ENCODE measurements around the gene CATSPER3. TPM values are rescaled to one million over a fixed set of nuclear protein-coding genes. Genes with fewer than 3 reads are reported as not detected.

Gene CATSPER3
- total RNA-seq, 1 experiment from 2014 or later, result 1.9 TPM

GRCh38 chr5:135038205-135038812 is 70.6 kb downstream of the CATSPER3 start:
- Mint-ChIP-seq H3K4me3 (ENCODE audit: unreplicated experiment) (no peak overlapping the region), H3K27ac (ENCODE audit: low read depth, unreplicated experiment) (no peak overlapping the region), H3K27me3 (ENCODE audit: insufficient read depth, unreplicated experiment) (no peaks in the 10 kb centered on the region), H3K4me1 (ENCODE audit: insufficient read depth, unreplicated experiment) (peaks cover 8% of the 10 kb centered on the region), H3K36me3 (ENCODE audit: insufficient read depth, unreplicated experiment) (no peaks in the 10 kb centered on the region), H3K9me3 (ENCODE audit: unreplicated experiment) (no peaks in the 10 kb centered on the region)
- DNase-seq (ENCODE audit: unreplicated experiment), result no peak
- BruUV-seq (replicated peaks), result no TSS peak
- POLR2A ChIA-PET, result no interaction called here
- TF ChIP-seq, protein P1, sequence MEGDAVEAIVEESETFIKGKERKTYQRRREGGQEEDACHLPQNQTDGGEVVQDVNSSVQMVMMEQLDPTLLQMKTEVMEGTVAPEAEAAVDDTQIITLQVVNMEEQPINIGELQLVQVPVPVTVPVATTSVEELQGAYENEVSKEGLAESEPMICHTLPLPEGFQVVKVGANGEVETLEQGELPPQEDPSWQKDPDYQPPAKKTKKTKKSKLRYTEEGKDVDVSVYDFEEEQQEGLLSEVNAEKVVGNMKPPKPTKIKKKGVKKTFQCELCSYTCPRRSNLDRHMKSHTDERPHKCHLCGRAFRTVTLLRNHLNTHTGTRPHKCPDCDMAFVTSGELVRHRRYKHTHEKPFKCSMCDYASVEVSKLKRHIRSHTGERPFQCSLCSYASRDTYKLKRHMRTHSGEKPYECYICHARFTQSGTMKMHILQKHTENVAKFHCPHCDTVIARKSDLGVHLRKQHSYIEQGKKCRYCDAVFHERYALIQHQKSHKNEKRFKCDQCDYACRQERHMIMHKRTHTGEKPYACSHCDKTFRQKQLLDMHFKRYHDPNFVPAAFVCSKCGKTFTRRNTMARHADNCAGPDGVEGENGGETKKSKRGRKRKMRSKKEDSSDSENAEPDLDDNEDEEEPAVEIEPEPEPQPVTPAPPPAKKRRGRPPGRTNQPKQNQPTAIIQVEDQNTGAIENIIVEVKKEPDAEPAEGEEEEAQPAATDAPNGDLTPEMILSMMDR (IDR thresholded peaks at IDR 0.05; ENCODE audit: unreplicated experiment), result no peak
- CTCF ChIA-PET, result interaction anchor here (0.5 to 2.1 kb wide), 2 partner anchors 21 to 153 kb away, joined by 5 to 7 read pairs; no protein-coding TSS in a partner anchor
- intact Hi-C loops (cut with micrococcal nuclease), result no loop called here

DNA sequence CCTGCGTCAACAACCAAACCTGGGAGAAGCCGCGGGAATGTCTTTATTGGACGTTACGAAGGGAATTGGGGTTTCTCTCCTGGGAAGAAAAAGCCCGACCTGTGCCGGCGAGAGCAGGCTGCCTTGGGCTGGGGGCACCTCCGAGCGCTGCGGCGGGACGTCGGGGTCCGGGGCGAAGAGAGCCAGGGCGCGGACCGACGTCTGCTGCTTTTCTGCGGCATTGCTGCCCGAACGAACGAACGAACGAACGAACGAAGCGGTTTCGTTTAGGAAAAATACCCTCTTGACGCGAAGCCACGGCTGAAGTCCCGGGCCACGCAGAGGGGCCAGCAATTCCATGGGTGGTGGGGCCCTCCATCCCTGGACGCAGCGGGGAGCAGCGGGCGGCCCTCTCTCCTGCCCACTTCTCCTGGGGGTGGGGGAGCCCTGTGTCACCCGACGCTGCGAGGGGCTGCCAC is 71.1 kb downstream of the CATSPER3 start:
- CTCF ChIA-PET, result interaction anchor here (0.7 to 2.1 kb wide), 2 partner anchors 146 to 153 kb away, joined by 3 to 7 read pairs; no protein-coding TSS in a partner anchor
- peaks cover 8% of the 10 kb centered on the region for H3K4me1 Mint-ChIP-seq (ENCODE audit: insufficient read depth, unreplicated experiment)
- H3K4me3 Mint-ChIP-seq (ENCODE audit: unreplicated experiment), result no peak overlapping the region
- no peak for DNase-seq (ENCODE audit: unreplicated experiment)
- POLR2A ChIA-PET, result no interaction called here
- no peak overlapping the region for H3K27ac Mint-ChIP-seq (ENCODE audit: low read depth, unreplicated experiment)
- BruUV-seq (replicated peaks), result no TSS peak
- intact Hi-C loops (cut with micrococcal nuclease), result no loop called here
- no peaks in the 10 kb centered on the region for H3K9me3 Mint-ChIP-seq (ENCODE audit: unreplicated experiment)
- H3K27me3 Mint-ChIP-seq (ENCODE audit: insufficient read depth, unreplicated experiment), result no peaks in the 10 kb centered on the region
- no peaks in the 10 kb centered on the region for H3K36me3 Mint-ChIP-seq (ENCODE audit: insufficient read depth, unreplicated experiment)
- TF ChIP-seq, protein P1 (IDR thresholded peaks at IDR 0.05; ENCODE audit: unreplicated experiment), result no peak

DNA sequence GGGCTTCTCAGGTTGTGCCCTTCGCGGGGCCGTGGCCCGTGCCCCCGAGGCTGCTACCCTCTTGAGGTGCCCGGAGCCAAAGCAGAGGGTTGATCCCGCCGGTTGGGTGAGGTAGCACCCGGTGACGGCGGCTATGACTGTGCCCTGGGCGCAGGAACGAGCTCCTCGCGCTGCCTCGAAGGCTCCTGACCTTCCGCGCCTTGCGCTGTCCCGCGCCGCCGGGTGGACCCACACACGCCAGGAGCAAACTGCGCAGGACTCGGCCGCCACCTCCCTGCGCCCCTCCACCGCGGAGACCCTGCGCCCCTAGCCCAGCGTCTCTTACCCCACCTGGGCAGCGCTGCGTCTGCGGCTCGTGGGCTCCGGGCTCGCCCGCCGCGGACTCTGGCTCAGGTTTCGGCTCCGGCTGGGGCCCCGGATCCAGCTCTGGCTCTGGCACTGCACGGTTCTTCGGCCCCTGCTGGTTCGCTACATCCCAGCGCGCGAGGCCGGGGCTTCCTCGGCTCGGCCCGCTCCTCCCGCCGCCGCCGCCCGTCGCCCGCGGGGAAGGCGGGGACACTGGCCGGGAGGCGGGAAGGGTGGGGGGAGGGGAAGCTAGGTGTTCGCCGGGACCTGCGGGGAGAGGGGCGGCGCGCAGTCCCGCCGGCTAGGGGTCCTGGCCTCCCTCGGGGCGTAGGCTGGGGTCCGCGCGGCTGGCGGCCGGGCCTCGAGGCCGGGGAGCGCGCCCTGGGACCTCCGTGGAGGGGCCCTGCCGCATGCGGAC is 71.7 kb downstream of the CATSPER3 start:
- no TSS peak for BruUV-seq (replicated peaks)
- no peak for DNase-seq (ENCODE audit: unreplicated experiment)
- peaks cover 8% of the 10 kb centered on the region for H3K4me1 Mint-ChIP-seq (ENCODE audit: insufficient read depth, unreplicated experiment)
- no peaks in the 10 kb centered on the region for H3K27me3 Mint-ChIP-seq (ENCODE audit: insufficient read depth, unreplicated experiment)
- no peak overlapping the region for H3K27ac Mint-ChIP-seq (ENCODE audit: low read depth, unreplicated experiment)
- CTCF ChIA-PET, result interaction anchor here (0.7 kb wide), 1 partner anchor 145 kb away, joined by 3 read pairs; no protein-coding TSS in a partner anchor
- TF ChIP-seq, protein P1 (IDR thresholded peaks at IDR 0.05; ENCODE audit: unreplicated experiment), result no peak
- no peaks in the 10 kb centered on the region for H3K36me3 Mint-ChIP-seq (ENCODE audit: insufficient read depth, unreplicated experiment)
- H3K4me3 Mint-ChIP-seq (ENCODE audit: unreplicated experiment), result no peak overlapping the region
- POLR2A ChIA-PET, result no interaction called here
- intact Hi-C loops (cut with micrococcal nuclease), result no loop called here
- no peaks in the 10 kb centered on the region for H3K9me3 Mint-ChIP-seq (ENCODE audit: unreplicated experiment)

DNA sequence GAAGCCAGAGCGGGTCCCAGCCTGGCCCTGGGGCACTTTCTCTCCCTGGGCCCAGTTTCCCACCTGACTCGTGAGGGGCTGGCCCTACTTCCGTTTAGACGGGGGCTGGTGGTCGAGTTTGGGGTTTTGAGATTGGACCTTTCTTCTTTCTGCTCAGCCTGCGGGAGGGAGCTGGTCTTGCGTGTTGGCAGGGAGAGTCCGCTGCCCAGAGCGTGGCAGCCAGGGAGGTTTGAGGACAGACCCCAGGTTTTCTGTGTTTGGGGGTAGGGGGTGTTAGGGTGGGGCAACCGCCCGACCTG is 72.3 kb downstream of the CATSPER3 start:
- Mint-ChIP-seq H3K9me3 (ENCODE audit: unreplicated experiment) (no peaks in the 10 kb centered on the region), H3K4me3 (ENCODE audit: unreplicated experiment) (no peak overlapping the region), H3K36me3 (ENCODE audit: insufficient read depth, unreplicated experiment) (no peaks in the 10 kb centered on the region), H3K27me3 (ENCODE audit: insufficient read depth, unreplicated experiment) (no peaks in the 10 kb centered on the region), H3K27ac (ENCODE audit: low read depth, unreplicated experiment) (no peak overlapping the region), H3K4me1 (ENCODE audit: insufficient read depth, unreplicated experiment) (peaks cover 3% of the 10 kb centered on the region)
- BruUV-seq (replicated peaks), result no TSS peak
- POLR2A ChIA-PET, result no interaction called here
- intact Hi-C loops (cut with micrococcal nuclease), result no loop called here
- TF ChIP-seq, protein P1 (IDR thresholded peaks at IDR 0.05; ENCODE audit: unreplicated experiment), result no peak
- CTCF ChIA-PET, result no interaction called here
- DNase-seq (ENCODE audit: unreplicated experiment), result no peak
